GOT3 (cell line): ENCODE measurements around the gene TACC2.

Experiments used
- DNase-seq: peaks from one replicate; lab custom pipeline; 2025; ENCODE audit warnings: mixed read lengths; lab: John Stamatoyannopoulos, UW

The TACC2 gene

DNA sequence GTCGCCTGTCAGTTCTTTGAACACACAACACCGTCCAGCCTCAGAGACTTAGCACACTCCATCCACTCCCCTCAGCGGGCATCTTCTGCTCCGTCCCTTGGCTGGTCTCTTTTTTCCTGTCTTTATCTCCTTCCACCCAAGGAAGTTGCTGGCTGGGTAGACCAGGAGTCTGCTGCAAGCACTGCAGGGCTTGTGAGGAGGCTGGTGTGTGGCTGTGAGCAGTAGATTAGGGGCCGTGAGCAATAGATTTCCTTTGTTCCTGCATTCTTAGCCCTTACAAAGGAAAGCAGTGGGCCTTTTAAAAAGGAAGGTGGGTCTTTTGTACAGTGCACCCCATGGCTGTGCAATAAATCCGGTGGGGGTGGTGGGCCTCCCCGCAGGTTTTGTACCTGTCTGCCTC, 181.8 kb downstream of the TACC2 start:
- no peak for DNase-seq

DNA sequence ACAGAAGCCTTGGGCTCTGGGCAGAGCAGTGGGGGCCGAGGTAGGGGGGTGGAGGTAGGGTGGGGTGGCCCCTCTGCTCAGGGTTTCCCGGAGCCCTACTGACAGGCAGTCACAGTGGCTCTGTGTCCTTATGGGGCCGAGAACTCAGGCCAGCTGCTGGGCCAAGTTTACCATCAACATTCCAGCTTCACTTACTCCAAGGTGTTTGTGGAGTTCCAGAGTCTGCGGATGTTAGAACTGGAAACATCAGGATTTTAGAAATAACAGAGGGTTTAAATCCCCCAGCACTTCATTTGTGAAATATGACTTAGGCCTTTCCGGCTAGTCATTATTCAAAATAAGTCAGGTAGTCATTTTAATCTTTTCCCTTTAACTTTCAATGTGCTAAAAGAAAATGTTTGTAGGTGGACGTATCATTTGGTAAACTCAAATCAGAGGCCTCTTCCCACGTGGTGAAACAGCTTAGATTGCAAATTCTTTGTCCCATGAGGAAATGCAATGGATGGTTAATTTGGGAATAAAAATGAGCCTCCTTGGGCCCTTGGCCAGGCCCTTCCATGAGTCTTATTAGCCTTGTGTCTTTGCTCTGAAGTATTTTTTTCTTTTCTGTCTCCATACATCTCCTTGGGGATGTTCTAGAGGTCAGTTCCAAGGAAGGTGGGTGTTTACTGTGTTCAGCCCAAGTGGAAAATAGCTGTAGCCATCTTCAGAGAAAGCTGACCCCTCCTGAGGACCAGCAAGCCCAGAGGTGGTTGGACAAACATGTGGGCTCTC, 182.5 kb downstream of the TACC2 start:
- no peak for DNase-seq

DNA sequence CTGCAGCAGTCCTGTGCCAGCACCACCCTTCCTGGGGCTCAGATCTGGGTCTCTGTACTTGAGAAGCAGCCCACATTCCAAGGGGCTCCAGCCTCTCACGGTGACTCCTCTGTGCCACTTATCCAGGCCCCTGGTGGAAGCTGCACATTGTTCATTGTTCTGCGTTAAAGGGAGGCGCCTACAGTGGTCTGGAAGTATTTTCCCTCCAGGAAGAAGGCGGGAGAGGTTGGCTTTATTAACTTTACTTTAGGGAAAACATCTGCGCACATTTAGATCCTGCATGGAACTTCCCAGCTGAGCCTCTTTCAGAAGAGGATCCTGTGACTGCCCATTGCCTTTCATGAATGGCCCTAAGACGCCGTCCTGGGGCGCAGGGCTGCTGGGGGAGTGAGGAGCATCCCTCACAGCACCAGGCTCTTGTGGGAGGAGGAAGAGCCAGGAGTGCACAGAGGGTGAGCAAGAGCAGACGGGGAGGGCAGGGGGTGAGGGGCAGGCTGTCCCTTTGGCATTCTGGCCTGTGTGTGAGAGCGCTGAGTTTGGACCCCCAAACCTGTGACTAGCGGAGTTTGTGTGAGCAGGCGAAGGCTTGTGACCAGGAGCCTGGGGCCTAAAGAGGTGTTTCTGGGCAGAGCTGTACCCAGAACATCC, 183.5 kb downstream of the TACC2 start:
- no peak for DNase-seq

DNA sequence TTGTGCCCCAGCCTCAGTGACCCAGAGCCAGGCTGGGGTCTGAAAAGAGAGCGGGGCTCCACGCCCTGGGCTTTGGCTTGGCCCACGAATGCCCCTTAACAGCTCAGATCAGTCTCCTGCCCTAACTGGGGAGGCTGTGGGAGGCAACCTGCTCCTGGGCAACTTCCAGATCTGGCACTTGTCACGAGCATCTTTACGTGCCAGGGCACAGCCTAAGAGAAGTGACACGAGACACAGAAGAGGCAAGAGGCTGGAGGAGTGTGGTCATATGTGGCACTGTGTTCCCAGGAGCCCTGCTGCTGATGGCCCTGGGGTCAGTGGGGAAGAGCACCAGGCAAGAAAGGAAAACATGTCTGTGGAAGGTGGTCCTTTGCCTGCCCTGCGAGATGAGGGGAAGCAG, 184.4 kb downstream of the TACC2 start:
- DNase-seq = no peak

DNA sequence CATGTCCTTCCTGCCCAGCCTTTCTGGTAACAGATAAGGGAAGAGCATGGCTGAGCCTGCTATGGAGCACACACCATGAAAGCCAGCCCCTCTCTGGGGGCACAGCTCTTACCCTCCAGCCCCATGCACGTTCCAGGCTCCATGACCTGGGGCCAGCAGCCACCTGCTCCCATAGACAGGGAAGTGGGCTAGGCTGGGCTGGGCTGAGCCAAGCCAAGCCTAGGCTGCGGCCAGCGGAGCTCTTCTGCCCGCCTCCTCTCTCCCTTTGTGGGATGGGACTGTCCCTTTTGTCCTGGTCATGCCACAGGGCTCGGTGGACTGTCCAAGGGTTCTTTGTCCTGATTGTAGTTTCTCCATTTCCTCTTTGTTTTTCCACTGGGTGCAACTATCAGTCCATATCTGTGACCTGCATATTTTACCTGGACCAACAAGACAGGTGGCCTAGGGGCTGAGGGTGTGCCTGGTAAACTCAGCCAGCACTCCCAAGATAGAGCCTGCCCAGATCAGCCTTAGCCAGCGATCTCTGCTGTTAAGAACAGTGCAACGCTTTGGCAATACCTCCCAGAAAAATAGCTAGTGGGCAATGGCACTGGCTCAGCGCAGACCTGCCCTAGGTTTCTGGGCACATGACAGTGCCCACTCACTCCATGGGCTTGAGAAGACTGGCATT, 184.9 kb downstream of the TACC2 start:
- no peak for DNase-seq

DNA sequence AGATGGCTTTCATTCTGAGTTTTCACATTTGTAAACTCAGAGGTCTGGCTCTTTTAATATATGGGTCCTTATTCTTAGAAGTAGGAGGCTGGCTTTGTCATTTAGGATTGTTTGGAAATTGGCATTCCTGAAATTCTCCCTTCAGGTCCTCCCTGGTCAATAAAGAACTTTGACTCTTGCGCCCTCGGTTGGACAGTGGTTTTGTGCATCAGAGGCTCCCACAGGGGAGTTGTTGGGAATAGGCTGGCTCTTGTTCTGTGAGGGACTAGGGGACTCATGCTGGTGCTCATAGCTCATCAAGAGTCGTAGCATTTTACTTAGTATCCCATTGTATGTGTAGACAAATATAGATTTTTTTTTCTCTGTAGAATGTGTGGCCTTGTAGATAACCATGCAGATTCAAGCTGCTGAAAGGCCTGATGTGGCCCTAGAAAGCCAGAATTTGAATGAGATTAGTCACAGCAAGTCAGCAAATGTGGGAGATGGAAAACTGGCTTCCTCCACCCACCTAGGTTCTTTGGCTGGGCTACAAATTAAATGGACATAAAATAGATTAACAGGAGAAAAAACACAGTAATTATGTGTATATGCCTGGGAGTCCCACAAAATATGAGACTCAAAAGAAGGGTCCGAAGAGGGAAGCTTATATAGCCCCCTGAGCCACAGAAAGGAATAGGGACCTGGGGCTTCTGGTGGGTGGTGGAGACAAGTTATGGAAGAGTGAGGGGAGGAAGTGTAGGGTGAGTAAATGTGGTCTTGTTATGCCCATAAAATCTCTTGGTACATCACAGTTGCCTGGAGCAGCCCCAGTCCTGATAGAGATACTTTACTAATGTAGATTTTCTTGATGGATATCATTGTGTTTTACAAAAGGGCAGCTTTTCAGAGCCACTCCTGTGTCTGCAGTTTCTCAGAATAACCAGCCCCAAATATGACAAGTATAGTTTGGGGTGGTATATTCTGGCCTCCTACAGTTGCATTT, 187.6 kb downstream of the TACC2 start:
- no peak for DNase-seq

DNA sequence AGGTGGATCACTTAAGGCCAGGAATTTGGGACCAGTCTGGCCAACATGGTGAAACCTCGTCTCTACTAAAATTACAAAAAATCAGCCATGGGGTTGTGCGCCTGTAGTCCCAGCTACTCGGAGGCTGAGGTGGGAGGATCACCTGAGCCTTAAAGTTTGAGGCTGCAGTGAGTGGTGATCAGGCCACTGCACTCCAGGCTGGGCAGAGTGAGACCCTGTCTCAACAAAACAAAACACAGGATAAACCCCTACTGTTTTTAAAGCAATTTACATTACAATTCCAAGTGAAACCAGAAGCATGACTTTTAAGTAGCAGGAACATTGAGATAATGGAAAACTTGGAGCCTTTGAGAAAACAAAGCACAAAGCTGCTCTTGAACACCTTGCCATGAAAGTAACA, 189.7 kb downstream of the TACC2 start:
- DNase-seq = no peak

DNA sequence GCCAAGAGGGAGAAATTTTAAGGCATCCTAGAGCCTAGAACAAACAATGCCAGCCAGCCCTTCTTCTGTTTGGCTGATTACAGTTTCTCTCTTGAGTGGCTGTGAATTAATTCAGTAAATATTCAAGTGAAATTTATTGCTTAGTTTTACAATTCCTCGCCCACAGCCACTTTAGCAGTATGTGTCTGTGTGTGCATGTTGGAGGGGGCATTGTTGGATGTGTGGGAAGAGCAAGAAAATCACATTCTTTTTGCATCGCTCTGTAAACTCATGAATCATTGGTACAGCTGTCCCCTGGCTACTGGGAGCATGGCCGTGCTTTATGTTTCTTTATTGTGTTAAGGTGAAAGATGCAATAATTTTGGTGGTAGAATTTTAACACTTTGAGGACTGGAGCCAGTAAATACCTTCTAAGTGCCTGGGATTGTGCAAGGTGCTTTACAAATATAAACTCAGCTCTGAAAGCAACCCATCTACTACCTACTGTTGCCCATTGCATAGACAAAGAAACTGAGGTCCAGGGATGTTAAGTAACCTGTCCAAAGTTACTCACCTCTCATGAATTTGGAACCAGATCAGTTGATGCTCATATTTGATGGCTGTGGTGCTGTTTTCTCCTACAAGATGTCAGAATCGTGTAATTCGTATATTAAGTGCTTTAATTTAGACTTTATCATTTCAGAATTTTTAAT, 192.2 kb downstream of the TACC2 start:
- DNase-seq = no peak

DNA sequence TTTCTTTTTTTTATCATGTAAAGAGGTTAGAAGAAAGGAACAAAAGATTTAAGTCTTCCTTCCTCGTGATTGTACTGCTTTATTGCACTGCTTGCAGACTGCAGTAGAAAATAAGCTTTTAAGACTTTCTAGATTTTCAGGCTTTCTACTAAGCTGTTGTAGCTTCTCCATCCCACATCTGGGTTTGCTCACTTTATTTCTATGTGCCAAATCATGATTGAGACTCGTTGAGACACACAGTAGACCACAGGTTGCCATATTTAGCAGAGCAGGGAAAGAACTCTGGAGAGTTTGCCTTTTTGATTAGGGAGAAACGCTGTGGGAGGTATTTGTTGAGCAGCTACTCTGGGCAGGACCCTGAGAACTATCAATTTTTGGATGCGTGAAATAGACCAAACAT, 192.9 kb downstream of the TACC2 start:
- no peak for DNase-seq

DNA sequence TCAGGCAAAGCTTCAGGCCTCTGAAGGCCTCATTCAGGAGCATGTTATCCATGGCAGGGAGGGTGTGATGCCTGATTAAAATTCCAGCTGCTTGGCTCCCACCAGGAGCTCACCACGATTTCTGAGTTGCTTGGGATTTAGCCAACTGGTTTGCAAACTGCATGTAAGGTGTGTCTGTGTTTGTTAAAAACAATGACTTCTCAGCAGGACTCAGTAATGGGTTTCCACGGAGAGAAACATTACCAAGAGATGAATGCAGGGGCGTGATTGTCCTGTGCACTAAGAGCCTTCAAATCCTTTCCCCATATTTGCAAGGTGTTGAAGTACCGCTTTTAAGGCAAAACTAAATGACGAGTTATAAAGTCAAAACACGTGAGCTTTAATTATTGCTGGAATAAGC, 193.3 kb downstream of the TACC2 start:
- DNase-seq = no peak

DNA sequence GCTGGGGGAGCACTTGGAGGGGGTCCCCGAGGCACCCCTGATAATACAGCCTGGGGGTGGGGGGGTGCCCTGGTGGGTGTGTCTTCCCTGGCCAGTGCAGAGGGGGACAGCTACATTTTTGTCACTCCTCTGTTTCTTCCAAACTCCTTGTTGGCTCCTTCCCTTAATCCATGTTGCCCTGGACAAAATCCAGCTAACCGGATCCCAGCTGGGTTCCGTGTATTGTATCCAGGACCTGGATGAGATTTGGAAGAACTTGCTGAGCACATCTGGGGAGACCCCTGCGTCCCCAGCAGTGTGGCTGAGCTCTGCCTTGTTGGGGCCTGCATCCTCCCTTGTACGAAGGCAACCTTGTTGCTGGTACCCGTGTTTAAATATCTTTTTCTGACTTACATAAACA, 195.3 kb downstream of the TACC2 start:
- DNase-seq = no peak

DNA sequence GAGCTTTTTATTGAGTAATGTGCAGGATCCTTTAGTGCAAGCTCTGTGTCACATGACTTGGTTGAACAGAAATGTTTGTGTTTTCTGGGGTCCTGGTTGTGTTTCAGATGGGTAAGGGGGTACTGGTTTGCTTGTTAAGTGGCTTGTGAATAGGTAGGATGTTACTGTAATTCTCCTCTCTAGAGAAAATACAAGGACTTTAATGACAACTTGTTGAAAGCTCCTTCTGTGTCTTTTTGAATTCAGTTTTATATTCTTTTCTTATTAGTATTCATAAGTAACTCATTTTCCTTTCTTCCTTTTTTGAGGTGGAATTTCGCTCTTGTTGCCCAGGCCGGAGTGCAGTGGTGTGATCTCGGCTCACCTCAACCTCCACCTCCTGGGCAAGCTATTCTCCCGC, 196.7 kb downstream of the TACC2 start:
- no peak for DNase-seq

DNA sequence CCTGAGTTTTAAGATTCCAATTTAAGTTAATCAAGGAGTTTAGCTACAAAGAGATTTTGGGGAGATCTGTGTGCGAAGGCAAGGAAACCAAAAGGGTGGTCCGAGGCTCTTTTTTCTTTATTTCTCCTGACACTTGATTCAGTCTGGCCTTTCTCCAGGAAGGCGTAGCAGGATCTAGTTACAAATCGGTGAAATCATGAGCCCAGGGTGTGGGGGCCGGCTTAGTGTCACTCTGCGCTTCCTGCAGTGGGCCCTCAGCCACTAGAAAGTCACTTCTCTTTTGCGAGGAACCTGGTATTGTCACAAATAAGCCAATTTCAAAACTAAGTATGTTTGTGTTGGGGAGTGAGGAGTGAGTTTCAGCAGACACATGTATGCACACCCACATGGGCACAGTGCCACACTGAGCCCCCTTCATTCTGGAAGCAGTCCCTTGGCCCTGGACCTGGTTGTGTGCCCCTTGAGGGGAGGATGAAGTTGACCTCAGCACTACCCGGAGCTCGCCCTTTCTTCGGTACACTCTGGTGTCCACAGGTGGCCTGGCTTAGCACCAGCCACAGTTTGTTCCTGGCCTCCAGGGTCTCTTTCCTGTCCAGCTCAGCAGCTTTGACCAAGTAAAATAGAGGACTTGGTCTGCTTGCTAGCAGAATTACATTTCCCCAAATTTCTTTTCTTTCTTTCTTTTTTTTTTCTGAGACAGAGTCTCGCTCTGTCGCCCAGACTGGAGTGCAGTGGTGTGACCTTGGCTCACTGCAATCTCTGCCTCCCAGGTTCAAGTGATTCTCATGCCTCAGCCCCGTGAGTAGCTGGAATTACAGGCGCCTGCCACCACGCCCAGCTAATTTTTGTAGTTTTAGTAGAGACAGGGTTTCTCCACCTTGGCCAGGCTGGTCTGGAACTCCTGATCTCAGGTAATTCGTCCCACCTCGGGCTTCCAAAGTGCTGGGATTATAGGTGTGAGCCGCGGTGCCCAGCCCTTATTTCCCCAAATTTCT, 198.2 kb downstream of the TACC2 start:
- DNase-seq = no peak

DNA sequence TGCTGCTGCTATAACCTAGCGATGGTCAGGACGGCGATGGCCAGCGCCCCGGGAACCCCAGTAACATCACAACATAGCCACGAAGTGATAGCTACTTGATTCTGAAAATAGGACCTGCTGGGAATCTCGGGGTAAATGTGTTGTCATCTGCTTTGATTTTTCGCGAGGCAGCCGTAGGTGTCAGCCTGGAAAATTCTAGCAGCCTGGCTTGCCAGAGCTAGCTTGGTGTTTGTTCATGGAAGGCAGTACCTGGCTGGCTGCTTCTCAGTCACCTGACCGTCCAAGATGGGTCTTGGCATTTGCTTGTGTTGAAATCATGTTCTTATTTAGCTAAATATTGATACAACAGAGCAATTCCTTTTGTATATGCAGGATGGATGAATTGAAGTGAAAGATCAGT, 199.7 kb downstream of the TACC2 start:
- DNase-seq = no peak

DNA sequence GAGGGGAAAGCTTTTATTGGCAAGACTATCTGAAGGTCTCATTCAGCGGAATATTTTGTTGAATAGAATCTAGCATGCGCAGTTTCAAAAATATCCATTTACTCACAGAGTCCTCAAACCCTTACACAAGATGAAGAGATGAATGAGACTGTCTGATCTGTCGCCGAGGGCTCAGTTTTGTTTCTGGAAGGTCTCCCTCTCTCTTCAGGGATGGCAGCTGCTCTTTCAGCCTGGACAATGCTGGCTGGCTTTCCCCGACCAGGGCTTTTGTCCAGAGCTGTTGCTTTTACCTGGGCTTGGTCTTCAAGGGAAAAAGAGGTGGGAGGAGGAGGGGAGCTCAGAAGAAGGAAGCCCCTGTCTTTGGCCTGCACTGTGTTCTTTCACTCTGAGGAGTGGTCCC, 200.2 kb downstream of the TACC2 start:
- no peak for DNase-seq

DNA sequence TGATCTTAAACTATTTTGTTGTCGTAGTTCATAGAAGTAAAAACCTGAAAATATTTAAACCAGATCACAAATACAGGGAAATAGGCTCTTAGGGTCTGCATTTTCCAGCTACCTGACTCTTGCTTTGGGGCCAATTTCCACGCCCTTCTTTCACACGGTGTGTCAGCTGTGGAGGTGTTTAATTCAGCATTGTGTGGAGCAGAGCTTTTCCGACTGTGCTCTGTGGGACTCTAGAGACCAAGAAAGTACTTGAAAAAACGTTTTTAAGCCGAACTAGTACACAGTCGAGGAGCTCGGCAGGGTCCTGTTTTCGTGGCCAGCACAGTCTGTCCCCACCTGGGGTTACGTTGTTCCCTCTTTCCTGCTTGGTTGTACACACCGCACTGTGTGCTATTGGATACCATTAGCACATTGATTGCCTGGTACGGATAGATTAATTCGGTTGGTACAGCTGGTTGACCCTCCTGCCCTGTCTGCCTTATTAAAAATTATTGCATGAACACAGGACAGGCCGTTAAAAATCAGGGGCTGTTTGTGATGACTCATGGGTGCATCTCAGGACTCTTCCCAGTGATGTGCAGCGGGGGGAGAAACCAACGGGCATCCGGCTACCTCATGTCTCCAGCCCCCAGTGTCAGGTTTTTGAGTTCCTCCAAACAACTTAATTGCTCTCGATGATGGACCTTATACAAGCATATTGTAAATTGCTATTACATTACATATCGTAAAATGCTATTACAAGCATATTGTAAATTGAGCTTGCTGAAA, 201.4 kb downstream of the TACC2 start:
- no peak for DNase-seq

DNA sequence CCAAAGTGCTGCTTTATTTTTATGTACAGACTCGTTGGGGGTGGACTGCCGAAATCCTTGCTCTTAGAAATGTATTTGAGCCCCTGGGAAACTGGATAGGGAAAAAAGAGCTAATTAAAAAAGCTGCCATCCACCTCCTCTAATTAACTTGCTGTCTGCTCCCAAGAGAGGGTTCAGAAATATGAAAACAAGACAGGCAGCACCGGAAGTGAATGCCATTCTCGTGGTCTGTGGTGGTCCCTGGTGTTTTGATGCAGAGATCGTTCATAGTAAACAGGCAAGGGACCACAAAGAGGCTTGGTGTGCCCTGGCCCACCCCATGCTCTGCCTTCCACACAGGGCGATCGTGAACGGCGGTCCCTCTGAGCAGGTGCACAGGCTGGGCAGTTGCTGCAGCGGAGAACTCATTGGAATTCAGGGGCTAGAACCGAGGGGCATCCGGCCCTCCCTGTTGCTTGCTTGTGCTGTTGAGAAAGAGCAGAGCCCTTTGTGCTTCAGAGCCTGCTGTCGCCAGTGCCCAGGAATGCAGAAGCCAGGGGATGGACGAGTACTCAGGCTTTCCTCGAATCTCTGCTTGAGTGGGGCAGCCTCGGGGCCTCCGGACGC, 203.1 kb downstream of the TACC2 start:
- no peak for DNase-seq

DNA sequence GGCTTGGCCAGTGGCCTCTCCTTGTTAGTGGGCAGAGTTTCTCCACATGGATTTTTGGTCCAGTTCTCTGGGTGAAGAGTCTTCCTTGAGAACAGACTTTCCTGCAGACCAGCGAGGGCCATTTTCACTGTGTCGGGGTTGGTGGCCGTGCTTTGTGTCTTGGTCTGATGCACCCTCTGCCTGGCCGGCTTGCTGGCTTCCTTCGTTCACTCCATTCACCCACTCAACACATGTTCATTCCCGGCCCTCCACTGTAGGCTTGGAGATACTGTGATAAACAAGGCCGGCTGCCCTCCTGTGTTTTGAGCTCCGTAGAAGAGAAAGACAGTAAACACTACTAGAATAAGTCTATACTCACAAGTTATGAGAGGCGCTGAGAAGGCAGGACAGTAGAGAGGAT, 205.3 kb downstream of the TACC2 start:
- DNase-seq = no peak

DNA sequence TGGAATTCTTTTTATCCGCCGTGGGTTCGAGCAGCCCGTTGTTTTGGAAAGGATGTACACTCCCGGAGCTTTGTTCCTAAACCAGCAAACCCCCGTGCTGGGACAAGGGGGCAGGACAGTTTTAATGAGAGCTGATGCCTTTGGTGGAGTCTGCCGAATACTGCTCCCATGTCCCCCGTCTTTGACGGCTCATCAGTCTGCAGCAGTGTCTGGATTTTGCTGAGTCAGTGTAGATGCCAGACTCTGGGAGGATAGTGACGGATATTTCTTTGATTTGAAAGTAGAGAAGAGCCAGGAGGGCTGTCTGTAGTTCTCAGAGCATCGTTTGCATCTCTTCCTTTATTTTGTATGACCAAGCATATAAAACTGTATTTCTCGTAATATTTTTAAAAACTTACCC, 207.3 kb downstream of the TACC2 start:
- DNase-seq = no peak
